Measurements from ENCODE around the gene CNPY1.

Gene CNPY1

DNA sequence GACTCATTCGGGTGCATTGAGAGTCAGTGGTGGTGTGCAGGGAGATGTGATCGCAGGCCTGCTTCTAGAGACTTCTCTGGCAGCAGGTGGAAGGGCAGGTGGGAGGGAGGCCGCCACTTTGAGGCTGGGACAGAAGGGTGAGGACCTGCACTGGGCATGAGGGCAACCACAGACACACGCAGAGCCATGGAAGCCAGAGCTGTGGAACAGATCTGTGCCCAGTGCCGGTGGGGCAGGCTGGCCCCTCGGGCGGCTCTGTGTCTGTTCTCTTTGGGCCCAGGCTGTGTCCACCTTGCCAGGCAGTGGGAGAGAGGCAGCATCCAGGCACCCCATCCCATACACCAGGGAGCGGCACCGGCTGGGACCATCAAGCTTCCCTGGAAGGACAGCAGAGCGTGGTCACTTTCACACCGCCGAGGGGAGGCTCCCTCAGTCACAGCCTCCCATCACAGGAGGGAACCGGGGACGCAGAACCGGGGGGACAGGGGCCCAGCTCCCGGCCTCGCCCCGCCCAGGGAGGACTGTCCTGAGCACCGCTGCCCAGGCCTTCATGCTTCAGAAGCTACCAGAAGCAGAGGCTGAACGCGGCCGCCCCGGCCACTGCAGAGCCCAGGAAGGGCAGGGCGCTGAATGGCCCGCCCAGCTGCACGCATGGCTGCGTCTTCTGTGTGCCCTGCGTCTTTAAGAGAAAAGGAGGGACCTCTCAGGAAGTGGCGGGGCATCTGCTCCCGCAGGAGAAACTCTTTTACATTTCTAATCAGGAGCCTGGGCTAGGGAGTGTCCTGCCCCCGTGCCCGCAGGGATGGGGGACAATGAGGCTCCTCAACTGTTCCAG lies 56.3 kb downstream of the CNPY1 start:
- DNase-seq (ENCODE audit: low read depth in 2 of 2) = no peak

DNA sequence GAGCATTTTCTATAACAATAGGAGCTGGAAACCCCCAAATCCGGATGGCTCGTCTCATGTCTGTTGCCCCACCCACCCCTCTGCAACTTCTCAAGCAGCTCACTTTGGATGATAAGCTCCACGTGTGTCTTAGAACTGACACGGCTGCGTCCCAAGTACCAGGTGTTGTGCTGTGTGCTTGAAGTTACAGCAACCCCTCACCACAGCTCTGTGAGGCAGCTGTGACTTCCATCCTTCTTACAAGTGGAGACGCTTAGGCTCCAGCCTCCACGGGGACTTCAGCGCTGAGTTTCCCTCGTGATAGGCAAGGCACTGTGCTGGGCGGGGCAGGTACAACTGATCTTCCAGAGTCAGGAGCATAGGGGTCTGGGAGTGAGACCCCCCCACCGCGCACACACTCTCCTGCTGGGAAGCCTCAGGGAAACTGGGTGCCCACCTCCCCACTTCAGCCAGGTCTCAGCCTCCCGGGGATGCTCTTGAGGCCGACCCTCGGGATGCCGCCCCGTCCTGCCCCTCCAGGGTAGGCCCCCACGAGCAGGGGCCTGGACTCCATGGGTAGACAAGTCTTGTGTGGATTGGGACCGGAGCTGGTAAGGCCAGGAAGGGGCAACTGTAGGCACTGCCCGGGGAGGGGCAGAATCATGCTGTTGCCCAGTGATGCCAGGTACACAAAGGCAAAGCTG lies 57.1 kb downstream of the CNPY1 start:
- no peak for DNase-seq (ENCODE audit: low read depth in 2 of 2)

DNA sequence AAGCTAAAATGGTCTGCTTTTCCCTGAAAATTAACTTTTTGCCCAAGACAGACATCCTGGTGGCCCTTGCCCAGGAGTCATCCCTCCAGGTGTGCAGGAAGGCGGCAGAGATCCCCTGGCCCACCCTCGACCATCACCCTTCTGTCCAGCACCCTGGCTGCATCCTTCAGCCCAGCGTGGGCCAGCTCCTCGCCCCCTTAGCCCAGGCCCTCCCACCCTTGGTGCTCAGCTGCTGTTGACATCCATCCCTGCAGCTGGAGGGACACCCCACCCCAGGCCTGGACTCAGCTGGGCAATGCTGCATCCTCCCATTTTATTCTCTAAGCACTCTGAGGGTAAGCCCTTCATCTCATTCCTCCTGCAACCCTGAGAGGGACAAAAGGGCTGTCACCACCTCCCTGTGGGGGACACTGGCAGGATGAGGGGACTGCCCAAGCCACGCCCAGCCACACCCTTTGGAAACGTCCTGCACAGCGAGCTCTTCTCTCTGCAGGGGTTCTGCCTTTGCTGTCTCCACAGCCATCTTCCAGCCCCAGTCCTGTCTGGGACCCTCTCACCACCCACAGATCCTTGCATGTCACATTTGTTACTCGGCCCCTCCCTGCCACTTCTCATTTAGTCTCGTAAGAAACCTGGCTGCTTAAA lies 57.8 kb downstream of the CNPY1 start:
- no peak for DNase-seq (ENCODE audit: low read depth in 2 of 2)

GRCh38 chr7:155487509-155488482 lies 58.6 kb downstream of the CNPY1 start:
- no peak for DNase-seq (ENCODE audit: low read depth in 2 of 2)

DNA sequence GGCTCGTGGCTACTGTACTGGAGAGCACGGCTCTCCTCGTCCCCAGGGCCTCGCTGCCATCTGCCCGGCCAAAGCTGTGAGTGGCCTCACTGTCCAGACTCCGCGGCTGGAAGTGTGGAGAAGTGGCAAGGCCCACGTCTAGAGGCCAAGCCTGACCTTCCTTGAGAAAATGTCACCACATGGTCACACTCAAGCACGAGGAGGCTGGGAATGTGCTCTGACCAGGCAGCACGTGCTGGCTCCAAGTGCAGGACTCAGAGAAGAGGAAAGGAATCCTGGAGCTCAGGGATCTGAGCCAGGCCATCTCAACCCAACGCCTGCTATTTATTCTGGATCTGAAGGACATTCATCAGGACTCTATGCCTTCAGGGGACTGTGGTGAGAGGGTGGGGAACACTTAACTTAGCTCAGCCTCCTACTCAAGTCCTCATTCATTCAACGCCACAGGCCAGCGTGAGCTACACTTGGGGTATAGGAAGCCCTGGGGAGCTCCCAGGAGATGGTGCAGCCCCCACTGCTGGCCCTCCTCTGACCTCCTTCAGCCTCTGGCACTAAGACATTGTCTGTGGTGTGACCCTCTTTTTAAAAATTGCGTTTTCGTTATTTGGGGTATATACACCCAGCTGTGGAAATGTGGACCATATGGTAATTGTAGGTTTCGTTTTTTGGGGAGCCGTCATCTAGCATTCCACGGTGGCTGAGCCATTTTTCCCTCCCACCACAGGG lies 59.4 kb downstream of the CNPY1 start:
- no peak for DNase-seq (ENCODE audit: low read depth in 2 of 2)

GRCh38 chr7:155484483-155485399 lies 61.6 kb downstream of the CNPY1 start:
- no peak for DNase-seq (ENCODE audit: low read depth in 2 of 2)

DNA sequence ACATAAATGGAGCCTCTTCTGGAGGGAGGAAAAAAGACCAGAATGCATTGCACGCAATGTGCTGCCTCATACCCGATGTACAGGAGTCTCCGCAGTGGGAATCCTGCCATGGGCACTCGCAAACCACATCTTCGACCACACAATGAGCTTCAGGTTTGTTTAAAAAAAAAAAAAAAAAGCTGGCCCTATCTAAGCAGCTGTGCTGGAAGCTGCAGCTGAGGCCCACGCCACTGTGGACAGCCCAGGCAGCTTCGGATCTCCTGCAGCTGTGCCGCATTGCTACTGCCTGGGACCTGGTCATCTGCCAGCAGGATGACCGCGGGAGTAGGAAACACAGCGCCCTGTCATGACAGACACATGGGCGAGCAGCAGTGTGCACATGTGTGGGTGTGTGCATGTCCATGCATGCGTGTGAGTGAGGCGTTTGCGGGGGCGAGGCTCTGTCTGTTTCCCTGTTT lies 62.5 kb downstream of the CNPY1 start:
- DNase-seq (ENCODE audit: low read depth in 2 of 2) = no peak

- DNase-seq (ENCODE audit: low read depth in 2 of 2) = no peak
These were observed 63.1 kb downstream of the CNPY1 start for GRCh38 chr7:155483245-155483644.

DNA sequence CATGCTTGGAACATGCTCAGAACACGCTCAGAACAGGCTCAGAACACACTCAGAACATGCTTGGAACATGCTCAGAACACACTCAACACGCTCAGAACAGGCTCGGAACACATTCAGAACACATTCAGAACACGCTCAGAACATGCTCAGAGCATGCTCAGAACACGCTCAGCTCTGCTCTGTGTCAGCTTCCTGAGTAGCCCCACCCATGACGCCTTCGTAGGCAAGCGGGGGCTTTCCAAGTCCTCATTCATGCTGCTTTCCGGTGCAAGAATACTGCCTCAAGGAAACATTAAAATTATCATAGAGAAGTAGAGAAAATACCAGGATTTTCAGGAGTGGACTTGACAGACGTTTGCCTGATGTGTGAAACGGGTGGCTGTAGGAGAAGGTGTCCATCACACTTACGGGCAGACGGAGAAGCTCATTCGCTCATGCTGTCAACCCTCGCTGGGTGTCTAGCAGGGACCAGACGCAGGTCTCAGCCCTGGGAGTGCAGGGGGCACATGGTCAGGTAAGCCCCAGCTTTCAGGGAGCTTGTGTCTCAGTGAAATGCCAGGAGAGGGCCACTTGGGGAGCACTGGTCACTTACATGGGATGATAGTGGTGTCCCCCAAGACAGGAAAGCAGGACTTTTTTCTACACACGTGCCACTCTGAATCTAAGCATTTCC lies 63.7 kb downstream of the CNPY1 start:
- DNase-seq (ENCODE audit: low read depth in 2 of 2) = no peak

GRCh38 chr7:155481764-155482163 lies 64.6 kb downstream of the CNPY1 start:
- DNase-seq (ENCODE audit: low read depth in 2 of 2) = no peak

DNA sequence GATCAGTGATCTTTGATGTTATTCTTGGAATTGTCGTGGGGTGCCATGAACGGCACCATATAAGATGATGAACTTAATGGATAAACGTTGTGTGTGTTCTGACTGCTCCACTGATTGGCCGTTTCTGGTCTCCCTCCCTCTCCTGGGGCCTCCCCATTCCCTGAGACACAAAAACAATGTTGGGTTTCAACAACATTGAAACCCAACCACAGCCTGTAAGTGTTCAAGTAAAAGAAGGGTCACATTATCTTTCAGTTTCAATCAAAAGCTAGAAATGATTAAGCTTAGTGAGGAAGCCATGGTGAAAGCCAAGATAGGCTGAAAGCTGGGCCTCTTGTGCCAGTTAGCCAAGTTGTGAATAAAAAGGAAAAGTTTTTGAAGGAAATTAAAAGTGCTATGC lies 68.9 kb downstream of the CNPY1 start:
- no peak for DNase-seq (ENCODE audit: low read depth in 2 of 2)

DNA sequence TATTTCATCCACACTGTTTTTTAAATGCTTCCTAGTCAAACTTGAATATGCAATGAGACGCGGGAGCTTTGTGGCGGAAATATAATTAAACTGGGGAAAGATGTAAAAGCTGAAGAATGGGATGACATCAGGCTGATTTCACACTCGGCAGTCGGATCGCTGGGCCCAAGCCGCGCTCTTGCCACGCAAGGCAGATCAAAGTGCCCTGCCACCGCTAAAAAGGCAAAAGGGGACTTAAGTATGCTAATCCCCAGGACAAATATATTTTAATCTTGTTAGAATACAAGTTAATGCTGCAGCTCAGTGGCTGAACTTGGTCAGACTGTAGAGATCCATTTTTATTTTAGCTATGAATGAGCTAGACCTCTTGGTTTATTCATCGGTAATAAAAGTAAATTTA lies 74.6 kb downstream of the CNPY1 start:
- no peak for DNase-seq (ENCODE audit: low read depth in 2 of 2)

GRCh38 chr7:155470686-155471638 lies 75.4 kb downstream of the CNPY1 start:
- DNase-seq (ENCODE audit: low read depth in 2 of 2) = no peak

- DNase-seq (ENCODE audit: low read depth in 2 of 2) = no peak
These were observed 76.2 kb downstream of the CNPY1 start for GRCh38 chr7:155470186-155470487.

- DNase-seq (ENCODE audit: low read depth in 2 of 2) = no peak
These were observed 76.8 kb downstream of the CNPY1 start for GRCh38 chr7:155469311-155470185.

GRCh38 chr7:155468785-155469148 lies 77.6 kb downstream of the CNPY1 start:
- no peak for DNase-seq (ENCODE audit: low read depth in 2 of 2)

Measured in fibroblast of skin of left biceps (primary cell).